Neuronal stem cell (in vitro differentiated cells): ENCODE data around the gene CRADD. TPM values are rescaled to one million over a fixed set of nuclear protein-coding genes. Genes with fewer than 3 reads are reported as not detected.

ENCODE experiments used
- DNase-seq: peaks from one replicate; pipeline ENCODE4 v3.0.0-alpha.2; 2013; ENCODE audit warnings: low spot score
- H2AFZ ChIP-seq: one replicate; pipeline ENCODE4 v1.6.1; 2013; ENCODE audit warnings: mild to moderate bottlenecking, low read length, inconsistent platforms
- H2AK5ac ChIP-seq: 2 replicates; pipeline ENCODE4 v1.6.1; 2013; ENCODE audit warnings: low read depth, mild to moderate bottlenecking, inconsistent platforms, low read length, moderate library complexity, mixed read lengths
- H2BK120ac ChIP-seq: 2 replicates; pipeline ENCODE4 v1.6.1; 2013; ENCODE audit warnings: low read depth, mild to moderate bottlenecking, inconsistent platforms, low read length, moderate library complexity, mixed read lengths
- H2BK12ac ChIP-seq: one replicate; pipeline ENCODE4 v1.6.1; 2013; ENCODE audit warnings: low read length, inconsistent platforms
- H2BK15ac ChIP-seq: 2 replicates; pipeline ENCODE4 v1.6.1; 2013; ENCODE audit warnings: mild to moderate bottlenecking, low read length, inconsistent platforms, mixed read lengths
- H2BK5ac ChIP-seq: one replicate; pipeline ENCODE4 v1.6.1; 2013; ENCODE audit warnings: inconsistent platforms, mild to moderate bottlenecking, low read length, moderate library complexity
- H3K14ac ChIP-seq: one replicate; pipeline ENCODE4 v1.6.1; 2013; ENCODE audit warnings: low read length, inconsistent platforms
- H3K18ac ChIP-seq: 2 replicates; pipeline ENCODE4 v1.6.1; 2013; ENCODE audit warnings: low read length, inconsistent platforms
- H3K23ac ChIP-seq: 2 replicates; pipeline ENCODE4 v1.6.1; 2013; ENCODE audit warnings: low read depth, mild to moderate bottlenecking, mixed read lengths, low read length, inconsistent platforms; ENCODE audit not compliant: poor library complexity
- H3K27ac ChIP-seq: replicated peaks from 3 replicates; pipeline ENCODE4 v1.5.1; 2013; ENCODE audit warnings: low read length, inconsistent platforms
- H3K27me3 ChIP-seq, 3 experiments: 2 replicates each; pipeline ENCODE4 v1.6.1; 2013; ENCODE audit warnings: low read length in 3 of 3, mild to moderate bottlenecking in 2 of 3, inconsistent platforms in 1 of 3, low read depth in 1 of 3, mixed read lengths in 1 of 3, moderate library complexity in 1 of 3; ENCODE audit not compliant: control insufficient read depth in 3 of 3, insufficient read depth in 3 of 3
- H3K36me3 ChIP-seq, 2 donors: replicated peaks in 1 of 2; 2 replicates each; pipeline ENCODE4 v1.6.1; 2013; ENCODE audit warnings: low read length in 2 of 2; ENCODE audit not compliant: control insufficient read depth in 2 of 2, insufficient read depth in 2 of 2
- H3K4ac ChIP-seq: 2 replicates; pipeline ENCODE4 v1.6.1; 2013; ENCODE audit warnings: inconsistent platforms, mild to moderate bottlenecking, low read length, moderate library complexity
- H3K4me1 ChIP-seq, 2 donors: 1 replicate in 1 of 2; 2 replicates in 1 of 2; pipeline ENCODE4 v1.6.1; 2013; ENCODE audit warnings: low read length in 2 of 2, low read depth in 1 of 2; ENCODE audit not compliant: control insufficient read depth in 2 of 2, insufficient read depth in 1 of 2
- H3K4me2 ChIP-seq: one replicate; pipeline ENCODE4 v1.6.1; 2013; ENCODE audit warnings: mild to moderate bottlenecking, low read length, inconsistent platforms; ENCODE audit not compliant: insufficient read depth, poor library complexity, severe bottlenecking
- H3K4me3 ChIP-seq, 2 donors: 2 replicates each; pipeline ENCODE4 v1.5.1; 2013; ENCODE audit warnings: low read length in 2 of 2, mild to moderate bottlenecking in 2 of 2, inconsistent platforms in 1 of 2, moderate library complexity in 1 of 2
- H3K79me1 ChIP-seq: one replicate; pipeline ENCODE4 v1.6.1; 2013; ENCODE audit warnings: low read depth, mild to moderate bottlenecking, inconsistent platforms, low read length, moderate library complexity
- H3K9ac ChIP-seq: one replicate; pipeline ENCODE4 v1.6.1; 2013; ENCODE audit warnings: mild to moderate bottlenecking, low read depth, low read length, inconsistent platforms; ENCODE audit not compliant: poor library complexity
- H3K9me3 ChIP-seq, 2 donors: replicated peaks in 1 of 2; 2 replicates each; pipeline versions ENCODE3 to v1.6.1; 2013; ENCODE audit warnings: low read length in 2 of 2, mild to moderate bottlenecking in 2 of 2, inconsistent platforms in 1 of 2, low read depth in 1 of 2, mixed read lengths in 1 of 2, moderate library complexity in 1 of 2; ENCODE audit not compliant: control insufficient read depth in 2 of 2, insufficient read depth in 1 of 2
- H4K8ac ChIP-seq: one replicate; pipeline ENCODE4 v1.6.1; 2013; ENCODE audit warnings: low read depth, mild to moderate bottlenecking, inconsistent platforms, low read length, moderate library complexity
- H4K91ac ChIP-seq: one replicate; pipeline ENCODE4 v1.6.1; 2013; ENCODE audit warnings: low read length, low read depth, mild to moderate bottlenecking, inconsistent platforms; ENCODE audit not compliant: poor library complexity
- WGBS, 2 donors: extraction: QIAGEN DNeasy Blood & Tissue Kit; methylation state at CpG; one replicate each; pipeline ENCODE4 v1.1.7; 2013; ENCODE audit warnings: missing lambda C conversion rate in 2 of 2, mixed read lengths in 1 of 2; ENCODE audit not compliant: insufficient read length in 2 of 2, insufficient replicate concordance in 1 of 2; ENCODE audit errors: extremely low coverage in 2 of 2; 5-methylcytosine and 5-hydroxymethylcytosine counted together
- polyA plus RNA-seq, 2 experiments: library from polyadenylated mRNA; stranded (reverse); fragments of 200-250 nt; gene quantifications; one replicate each; pipeline ENCODE4 v1.2.3, GENCODE V29; 2013

The CRADD gene
- 8.9 TPM for polyA plus RNA-seq (2013, experiment 1 of 2)
- 8.8 TPM for polyA plus RNA-seq (2013, experiment 2 of 2)

GRCh38 chr12:93677195-93678064 is at the start of gene CRADD:
TSS of gene CRADD (plus strand) at chr12:93677375.
- Histone ChIP-seq H3K79me1 (no peaks in the 10 kb centered on the region), H3K9ac (peak within 1 kb of the TSS; percentile 87), H3K4me3 (peak within 1 kb of the TSS; percentile 86 to 87), H3K18ac (peak within 1 kb of the TSS; percentile 96), H3K27ac (peak within 1 kb of the TSS; percentile 96), H3K4me2 (peak within 1 kb of the TSS; percentile 85), H2BK120ac (no peak within 1 kb of the TSS), H4K8ac (peak within 1 kb of the TSS; percentile 84), H2BK12ac (no peak within 1 kb of the TSS), H4K91ac (no peak within 1 kb of the TSS), H3K23ac (peak within 1 kb of the TSS; percentile 92), H3K4ac (no peak within 1 kb of the TSS), H3K9me3 (peaks cover 0 to 2% of the 10 kb centered on the region in 2 donors), H3K27me3 (no peaks in the 10 kb centered on the region), H2BK15ac (no peak within 1 kb of the TSS), H2AFZ (peak within 1 kb of the TSS; percentile 82), H3K4me1 (peaks cover 3 to 10% of the 10 kb centered on the region in 2 donors), H2AK5ac (no peak within 1 kb of the TSS), H3K14ac (peak within 1 kb of the TSS; percentile 67), H2BK5ac (peak within 1 kb of the TSS; percentile 93), H3K36me3 (no peaks in the 10 kb centered on the region)
- WGBS, 2 donors, result no CpG with 5 or more reads among the region's 41 CpGs
- peak; percentile 92 for DNase-seq

DNA sequence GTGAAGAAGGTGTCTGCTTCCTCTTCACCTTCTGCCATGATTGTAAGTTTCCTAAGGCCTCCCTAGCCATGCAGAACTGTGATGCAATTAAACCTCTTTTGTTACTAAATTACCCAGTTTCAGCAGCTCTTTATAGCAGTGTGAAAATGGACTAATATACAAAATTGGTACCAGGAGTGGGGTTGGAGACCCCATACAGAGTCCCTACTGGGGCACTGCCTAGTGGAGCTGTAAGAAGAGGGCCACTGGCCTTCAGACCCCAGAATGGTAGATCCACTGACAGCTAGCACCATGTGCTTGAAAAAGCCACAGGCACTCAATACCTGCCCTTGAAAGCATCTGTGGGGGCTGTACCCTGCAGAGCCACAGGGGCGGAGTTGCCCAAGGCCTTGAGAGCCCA is 44.8 kb upstream of the CRADD start:
- no CpG with 5 or more reads among the region's 1 CpG for WGBS, 2 donors
- Histone ChIP-seq H2AK5ac (no peak overlapping the region), H2BK5ac (no peak overlapping the region), H3K36me3 (no peaks in the 10 kb centered on the region), H2BK15ac (no peak overlapping the region), H3K4me3 (no peak overlapping the region), H3K4ac (no peak overlapping the region), H3K27ac (no peak overlapping the region), H2AFZ (no peak overlapping the region), H3K4me2 (no peak overlapping the region), H4K8ac (no peak overlapping the region), H3K23ac (no peak overlapping the region), H3K4me1 (no peaks in the 10 kb centered on the region), H3K9me3 (no peaks in the 10 kb centered on the region), H3K18ac (no peak overlapping the region), H2BK12ac (no peak overlapping the region), H3K9ac (no peak overlapping the region), H3K27me3 (no peaks in the 10 kb centered on the region), H3K14ac (no peak overlapping the region), H2BK120ac (no peak overlapping the region), H4K91ac (no peak overlapping the region), H3K79me1 (no peaks in the 10 kb centered on the region)
- no peak for DNase-seq

GRCh38 chr12:93634416-93634815 is 42.8 kb upstream of the CRADD start:
- Histone ChIP-seq H2AFZ (no peak overlapping the region), H4K91ac (no peak overlapping the region)
- no peak for DNase-seq

DNA sequence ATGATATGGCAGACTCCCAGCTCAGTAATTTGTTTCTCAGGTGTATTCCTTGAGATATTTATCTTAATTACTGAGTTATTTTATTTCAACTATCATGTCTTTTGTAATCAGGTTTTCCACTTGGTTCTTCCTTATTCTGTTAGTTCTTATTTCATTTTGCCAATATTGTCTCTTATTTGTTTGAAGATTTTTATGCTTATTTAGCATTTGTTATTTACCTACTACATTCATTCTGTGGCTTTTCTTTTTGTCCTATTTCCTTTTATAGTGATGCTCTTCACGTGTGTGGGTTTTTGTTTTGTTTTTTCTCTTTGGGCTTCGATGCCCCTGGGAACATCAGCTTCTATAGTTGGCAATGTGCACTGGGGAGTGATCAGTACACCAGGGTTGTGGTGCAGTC is 40.5 kb upstream of the CRADD start:
- H2BK5ac ChIP-seq, result no peak overlapping the region
- no peak overlapping the region for H3K27ac ChIP-seq
- H3K4me3 ChIP-seq, result no peak overlapping the region
- no peak for DNase-seq
- H3K9ac ChIP-seq, result no peak overlapping the region
- no peaks in the 10 kb centered on the region for H3K79me1 ChIP-seq
- no peak overlapping the region for H4K8ac ChIP-seq
- no peaks in the 10 kb centered on the region for H3K4me1 ChIP-seq
- WGBS, 2 donors, result no CpG with 5 or more reads among the region's 2 CpGs
- H2AFZ ChIP-seq, result no peak overlapping the region
- H3K18ac ChIP-seq, result no peak overlapping the region
- no peak overlapping the region for H3K4me2 ChIP-seq
- no peak overlapping the region for H2BK120ac ChIP-seq
- no peaks in the 10 kb centered on the region for H3K36me3 ChIP-seq
- no peak overlapping the region for H2BK15ac ChIP-seq
- no peaks in the 10 kb centered on the region for H3K27me3 ChIP-seq
- no peak overlapping the region for H3K14ac ChIP-seq
- no peak overlapping the region for H3K4ac ChIP-seq
- H3K23ac ChIP-seq, result no peak overlapping the region
- no peak overlapping the region for H2AK5ac ChIP-seq
- no peak overlapping the region for H4K91ac ChIP-seq
- H2BK12ac ChIP-seq, result no peak overlapping the region
- H3K9me3 ChIP-seq, result no peaks in the 10 kb centered on the region

More at GRCh38 chr12:93634416-93634815, 42.8 kb upstream of the CRADD start:
- H4K8ac ChIP-seq, result no peak overlapping the region
- H3K27me3 ChIP-seq, result no peaks in the 10 kb centered on the region
- H2BK12ac ChIP-seq, result no peak overlapping the region
- no peaks in the 10 kb centered on the region for H3K4me1 ChIP-seq
- no peak overlapping the region for H3K18ac ChIP-seq
- no peaks in the 10 kb centered on the region for H3K36me3 ChIP-seq
- H3K4ac ChIP-seq, result no peak overlapping the region
- no peak overlapping the region for H2AK5ac ChIP-seq
- no peak overlapping the region for H3K27ac ChIP-seq
- H3K79me1 ChIP-seq, result no peaks in the 10 kb centered on the region
- H3K4me2 ChIP-seq, result no peak overlapping the region
- H3K9ac ChIP-seq, result no peak overlapping the region
- WGBS, 2 donors, result no CpG with 5 or more reads among the region's 3 CpGs
- no peak overlapping the region for H3K14ac ChIP-seq
- H3K23ac ChIP-seq, result no peak overlapping the region
- H2BK5ac ChIP-seq, result no peak overlapping the region
- no peak overlapping the region for H3K4me3 ChIP-seq
- no peak overlapping the region for H2BK120ac ChIP-seq
- H2BK15ac ChIP-seq, result no peak overlapping the region
- no peaks in the 10 kb centered on the region for H3K9me3 ChIP-seq
